ENCODE data around the gene OTUD3.

DNA sequence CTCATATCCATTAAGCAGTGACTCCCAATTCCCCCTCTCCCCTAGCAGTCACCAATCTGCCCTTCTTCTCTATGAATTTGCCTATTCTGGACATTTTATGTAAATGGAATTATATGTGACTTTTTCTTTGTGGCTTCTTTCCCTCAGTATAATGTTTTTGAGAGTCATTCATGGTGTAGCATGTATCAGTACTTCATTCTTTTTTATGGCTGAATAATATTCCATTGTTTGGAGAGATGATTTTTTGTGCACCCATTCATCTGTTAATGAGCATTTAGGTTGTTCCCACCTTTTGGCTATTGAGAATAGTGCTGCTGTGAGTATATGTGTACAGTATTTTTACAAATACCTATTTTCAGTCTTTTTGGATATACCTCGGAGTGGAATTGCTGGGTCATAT, 19.5 kb downstream of the OTUD3 start:
- TF ChIP-seq, protein P1, sequence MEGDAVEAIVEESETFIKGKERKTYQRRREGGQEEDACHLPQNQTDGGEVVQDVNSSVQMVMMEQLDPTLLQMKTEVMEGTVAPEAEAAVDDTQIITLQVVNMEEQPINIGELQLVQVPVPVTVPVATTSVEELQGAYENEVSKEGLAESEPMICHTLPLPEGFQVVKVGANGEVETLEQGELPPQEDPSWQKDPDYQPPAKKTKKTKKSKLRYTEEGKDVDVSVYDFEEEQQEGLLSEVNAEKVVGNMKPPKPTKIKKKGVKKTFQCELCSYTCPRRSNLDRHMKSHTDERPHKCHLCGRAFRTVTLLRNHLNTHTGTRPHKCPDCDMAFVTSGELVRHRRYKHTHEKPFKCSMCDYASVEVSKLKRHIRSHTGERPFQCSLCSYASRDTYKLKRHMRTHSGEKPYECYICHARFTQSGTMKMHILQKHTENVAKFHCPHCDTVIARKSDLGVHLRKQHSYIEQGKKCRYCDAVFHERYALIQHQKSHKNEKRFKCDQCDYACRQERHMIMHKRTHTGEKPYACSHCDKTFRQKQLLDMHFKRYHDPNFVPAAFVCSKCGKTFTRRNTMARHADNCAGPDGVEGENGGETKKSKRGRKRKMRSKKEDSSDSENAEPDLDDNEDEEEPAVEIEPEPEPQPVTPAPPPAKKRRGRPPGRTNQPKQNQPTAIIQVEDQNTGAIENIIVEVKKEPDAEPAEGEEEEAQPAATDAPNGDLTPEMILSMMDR (IDR thresholded peaks at IDR 0.05), result no peak
- TF ChIP-seq ZFX (IDR thresholded peaks at IDR 0.05; ENCODE audit: borderline replicate concordance), result no peak

Measured in 22Rv1 (cell line).